ENCODE data around the gene CHRM5.

DNA sequence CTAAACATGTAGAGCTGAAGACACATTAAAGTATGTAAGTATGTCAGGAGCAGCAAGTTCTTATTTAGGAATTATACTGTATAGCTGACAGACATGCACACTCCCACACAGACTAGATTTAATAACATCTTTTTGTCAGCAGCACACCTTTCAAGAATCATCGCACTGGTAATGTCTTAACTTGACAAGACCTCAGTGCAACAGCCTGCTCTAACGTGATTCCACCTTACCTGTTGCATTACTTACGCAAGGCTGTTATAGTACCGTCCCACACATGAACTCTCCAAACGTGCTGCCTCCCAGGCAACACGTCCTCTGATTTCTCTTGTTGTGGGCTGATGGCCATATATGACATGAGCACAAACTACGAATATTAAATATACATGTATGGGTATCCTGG, 11.9 kb downstream of the CHRM5 start:
- TF ChIP-seq TCF12 (IDR thresholded peaks at IDR 0.05; ENCODE audit: low read depth, low read length), result no peak
- no peak for TF ChIP-seq YY1 (IDR thresholded peaks at IDR 0.05; ENCODE audit: low read depth, low read length)
- no peak for TF ChIP-seq EP300 (IDR thresholded peaks at IDR 0.05; ENCODE audit: borderline replicate concordance in 1 of 2, low read depth in 2 of 2, low read length in 2 of 2)
